Stimulated activated CD4-positive, alpha-beta T cell treated with anti-CD3 and anti-CD28 coated beads, Interleukin-1b, Interleukin-23, amount 100 ng/mL, for 24 hours (primary cell): Measurements from ENCODE around the gene PLXNB1.
"Not testable (repeated sequence)": the region's sequence is repeated elsewhere in the genome, so short reads cannot be mapped to it uniquely, and the experiment has no call there.

ENCODE experiments used
- DNase-seq, 4 experiments: peaks; one replicate each; pipeline ENCODE4 v3.0.0-alpha.2; 2020; ENCODE audit warnings: low read depth in 4 of 4, low spot score in 1 of 4

The PLXNB1 gene

GRCh38 chr3:48406443-48407431 is 23.1 kb downstream of the PLXNB1 start:
- DNase-seq, result no peak

- DNase-seq, result no peak
Measured at GRCh38 chr3:48405971-48406370, 23.9 kb downstream of the PLXNB1 start.

GRCh38 chr3:48405343-48405881 is 24.5 kb downstream of the PLXNB1 start:
- no peak for DNase-seq

GRCh38 chr3:48404440-48405342 is 25.2 kb downstream of the PLXNB1 start:
- no peak for DNase-seq

- no peak for DNase-seq
Measured at GRCh38 chr3:48403533-48404439, 26.1 kb downstream of the PLXNB1 start.

GRCh38 chr3:48402907-48403306 is 27.0 kb downstream of the PLXNB1 start:
- DNase-seq, result no peak

- DNase-seq, result no peak
Measured at GRCh38 chr3:48402281-48402732, 27.6 kb downstream of the PLXNB1 start.

GRCh38 chr3:48401434-48401901 is 28.4 kb downstream of the PLXNB1 start:
- not testable (repeated sequence) for DNase-seq

GRCh38 chr3:48400824-48401433 is 29.0 kb downstream of the PLXNB1 start:
- peak; percentile 28 to 38 (median 36) for DNase-seq

- DNase-seq, result no peak
Measured at GRCh38 chr3:48399387-48400172, 30.3 kb downstream of the PLXNB1 start.

- no peak for DNase-seq
Measured at GRCh38 chr3:48398701-48399386, 31.0 kb downstream of the PLXNB1 start.

GRCh38 chr3:48397767-48398681 is 31.9 kb downstream of the PLXNB1 start:
- DNase-seq, result no peak

- DNase-seq, result no peak
Measured at GRCh38 chr3:48395714-48396113, 34.2 kb downstream of the PLXNB1 start.

GRCh38 chr3:48394391-48394790 is 35.5 kb downstream of the PLXNB1 start:
- DNase-seq, result no peak

GRCh38 chr3:48388966-48389365 is 40.9 kb downstream of the PLXNB1 start:
- DNase-seq, result no peak

GRCh38 chr3:48387634-48388033 is 42.3 kb downstream of the PLXNB1 start:
- DNase-seq, result no peak

- DNase-seq, result no peak
Measured at GRCh38 chr3:48372862-48373435, 56.9 kb downstream of the PLXNB1 start.
